Islet precursor cell (in vitro differentiated cells): ENCODE data around the gene ATF4.
"Not testable (repeated sequence)": the region's sequence is repeated elsewhere in the genome, so short reads cannot be mapped to it uniquely, and the experiment has no call there.

Experiments
- DNase-seq: peaks from one replicate; pipeline ENCODE4 v3.0.0-alpha.2; 2018

ATF4 gene

GRCh38 chr22:39512026-39512425 lies 8.3 kb upstream of the ATF4 start:
- no peak for DNase-seq

DNA sequence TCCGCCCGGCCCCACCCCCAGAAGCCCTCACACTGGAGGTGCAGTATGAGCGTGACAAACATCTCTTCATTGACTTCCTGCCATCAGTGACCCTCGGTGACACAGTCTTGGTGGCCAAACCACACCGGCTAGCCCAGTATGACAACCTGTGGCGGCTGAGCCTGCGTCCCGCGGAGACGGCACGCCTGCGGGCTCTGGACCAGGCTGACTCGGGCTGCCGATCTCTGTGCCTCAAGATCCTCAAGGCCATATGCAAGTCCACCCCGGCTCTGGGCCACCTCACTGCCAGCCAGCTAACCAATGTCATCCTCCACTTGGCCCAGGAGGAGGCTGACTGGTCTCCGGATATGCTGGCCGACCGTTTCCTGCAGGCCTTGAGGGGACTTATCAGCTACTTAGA lies 6.6 kb upstream of the ATF4 start:
- DNase-seq: no peak

DNA sequence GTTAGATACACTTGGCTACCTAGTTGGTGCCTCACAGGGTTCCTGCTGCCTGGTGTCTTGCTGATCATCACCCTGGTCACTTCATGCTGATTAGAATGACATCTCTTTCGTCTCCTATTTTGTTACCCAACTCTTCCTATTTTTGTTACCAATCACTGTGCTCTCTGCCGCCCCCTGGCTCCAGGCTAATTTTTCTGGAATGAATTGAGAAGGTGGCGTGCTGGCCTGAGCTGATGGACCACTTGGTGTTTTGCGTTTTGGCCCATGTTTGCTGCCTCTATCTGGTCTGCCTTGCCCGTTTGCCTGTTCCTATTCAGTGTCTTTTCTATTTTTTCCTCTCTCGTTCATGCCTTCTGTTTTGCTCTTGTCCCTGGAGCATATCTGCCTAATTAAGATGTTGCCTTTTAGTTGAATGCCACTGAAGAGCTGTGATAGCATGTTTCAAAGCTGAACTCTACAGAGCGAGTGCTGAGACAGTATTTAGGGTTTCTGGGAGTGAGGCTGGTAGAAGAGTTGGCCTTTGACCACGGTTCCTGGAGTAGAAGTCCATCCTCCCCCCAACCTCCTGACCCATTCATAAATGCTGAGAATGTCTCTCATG lies 5.9 kb upstream of the ATF4 start:
- no peak for DNase-seq

DNA sequence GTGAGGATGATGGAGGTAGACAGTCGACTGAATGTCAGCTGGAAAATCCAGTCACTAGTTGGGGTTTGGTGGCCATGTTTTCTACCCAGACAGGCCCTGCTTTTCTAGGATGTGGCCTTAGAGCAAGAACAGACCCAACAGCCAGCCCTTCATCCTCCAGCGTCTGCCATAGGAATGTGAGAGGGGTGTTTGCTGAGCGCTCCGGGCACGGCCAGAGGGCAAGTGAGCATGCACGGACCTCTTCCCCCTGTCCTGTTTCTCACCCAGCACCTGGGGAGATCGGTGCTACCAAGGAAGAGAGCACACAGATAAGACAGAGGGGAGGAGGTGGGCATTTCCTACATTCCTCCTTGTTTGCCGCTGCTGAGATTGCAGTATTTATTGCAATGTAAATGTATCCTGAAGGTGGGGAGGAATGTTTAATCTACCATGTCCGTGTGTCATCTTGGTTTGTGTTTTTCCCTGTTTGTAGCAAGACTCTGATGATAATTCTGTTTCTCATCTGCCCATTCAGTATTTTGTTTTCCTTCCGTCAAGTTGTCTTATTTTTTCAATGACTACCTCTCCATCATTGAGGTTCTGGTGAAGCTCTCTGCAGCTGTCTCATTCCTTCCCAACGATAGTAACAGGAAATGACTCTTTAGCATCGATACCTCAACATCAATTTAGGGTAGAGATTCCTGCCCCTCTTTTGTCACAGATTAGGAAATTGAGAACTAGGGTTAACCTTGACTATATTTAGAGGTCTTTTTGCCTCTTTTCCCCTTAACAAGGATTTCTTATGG lies 4.9 kb upstream of the ATF4 start:
- DNase-seq: no peak

- no peak for DNase-seq
Observed at GRCh38 chr22:39517470-39517869, 2.9 kb upstream of the ATF4 start.

DNA sequence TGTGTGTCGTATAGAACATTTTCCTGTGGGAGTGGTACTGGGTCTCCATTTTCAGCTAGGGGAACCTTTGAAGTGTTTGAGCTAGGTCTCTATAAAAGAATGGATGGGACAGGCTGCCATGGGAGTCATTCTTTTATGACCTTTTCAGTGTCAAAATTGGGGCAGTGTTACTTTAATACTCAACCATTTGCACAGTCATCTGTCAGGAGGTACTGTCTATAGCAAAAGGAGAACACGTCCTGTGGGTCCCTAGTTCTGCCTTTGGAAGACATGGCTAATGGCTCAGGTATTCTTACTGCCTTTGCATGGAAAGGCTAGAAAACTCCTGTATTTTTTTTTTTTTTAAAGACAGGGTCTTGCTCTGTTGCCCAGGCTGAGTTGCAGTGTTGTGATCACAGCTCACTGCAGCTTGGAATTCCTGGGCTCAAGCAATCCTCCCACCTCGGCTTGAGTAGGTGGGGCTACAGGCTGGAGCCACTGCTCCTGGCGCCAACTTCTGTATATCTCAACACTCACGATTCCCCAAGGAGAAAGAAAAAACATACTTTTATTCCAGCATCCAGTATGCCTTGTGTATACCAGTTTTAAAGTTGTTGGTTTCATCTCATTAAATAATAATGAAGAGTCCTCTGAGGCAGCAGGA lies 2.1 kb upstream of the ATF4 start:
- DNase-seq: no peak

GRCh38 chr22:39518996-39519680 lies 1.2 kb upstream of the ATF4 start:
- DNase-seq: peak; percentile 76

- peak; percentile 99 for DNase-seq
Observed at GRCh38 chr22:39519681-39520225, 609 bp upstream of the ATF4 start.

GRCh38 chr22:39521106-39521885 lies 934 bp downstream of the ATF4 start:
- not testable (repeated sequence) for DNase-seq

GRCh38 chr22:39522091-39522490 lies 1.7 kb downstream of the ATF4 start:
- not testable (repeated sequence) for DNase-seq

DNA sequence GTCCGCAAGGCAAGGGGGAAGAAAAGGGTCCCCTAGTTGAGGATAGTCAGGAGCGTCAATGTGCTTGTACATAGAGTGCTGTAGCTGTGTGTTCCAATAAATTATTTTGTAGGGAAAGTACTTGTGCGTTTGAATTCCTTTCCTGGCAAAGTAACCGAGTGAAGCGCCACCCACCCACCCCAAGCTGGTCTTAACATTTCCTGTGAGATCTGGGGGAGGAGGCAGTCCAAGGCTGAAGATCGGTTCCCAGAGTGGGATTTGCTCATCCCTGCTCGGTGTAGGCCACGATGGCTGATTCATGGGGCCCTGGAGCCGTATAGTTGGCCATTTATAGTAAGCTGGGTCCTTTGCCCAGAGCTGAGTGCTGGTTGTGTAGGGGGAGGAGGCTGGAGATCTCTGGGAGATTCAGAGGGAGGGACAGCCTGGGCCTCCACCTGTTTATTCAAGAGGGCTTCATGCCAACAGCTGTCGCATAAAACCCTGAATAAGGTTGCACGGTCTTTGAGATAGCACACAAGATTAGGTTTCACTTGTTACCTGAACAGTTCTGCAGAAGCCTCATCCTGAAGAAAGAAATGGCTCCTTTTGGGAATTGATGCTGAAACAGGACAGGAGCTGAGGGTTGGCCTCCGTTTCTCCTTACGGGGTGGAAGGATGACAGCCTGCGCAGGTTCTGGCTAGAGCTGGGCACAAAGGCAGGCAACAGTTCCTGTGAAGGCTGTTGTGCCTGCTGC lies 2.4 kb downstream of the ATF4 start:
- no peak for DNase-seq

DNA sequence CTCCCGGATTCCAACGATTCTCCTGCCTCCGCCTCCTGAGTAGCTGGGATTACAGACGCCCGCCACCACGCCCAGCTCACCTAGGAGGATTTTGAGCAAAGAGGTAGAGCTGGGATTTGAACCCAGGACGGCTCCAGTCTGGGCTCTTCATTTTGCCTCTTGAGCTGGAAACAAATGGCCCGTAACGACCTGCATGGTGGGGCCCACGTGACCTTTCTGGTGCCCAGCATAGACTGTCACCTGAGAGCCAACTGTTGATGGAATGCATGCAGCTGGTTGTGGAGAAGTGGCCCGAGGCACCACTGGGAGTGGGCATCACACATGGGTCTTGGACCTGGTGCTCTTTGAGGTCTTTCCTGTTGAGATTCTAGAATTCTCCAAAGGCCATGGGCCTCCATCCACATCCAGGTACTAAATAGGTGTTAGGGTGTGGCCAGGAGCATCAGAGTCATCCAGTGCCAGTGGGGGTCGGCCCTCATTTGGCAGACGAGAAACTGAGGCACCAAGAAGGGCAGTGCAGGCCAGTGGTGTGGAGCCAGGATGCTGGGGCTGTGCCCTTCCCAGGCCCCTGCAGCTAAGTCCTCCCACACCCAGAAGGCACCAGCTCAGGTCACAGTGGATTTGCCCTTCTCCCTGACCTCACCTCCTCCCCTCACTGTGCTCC lies 3.9 kb downstream of the ATF4 start:
- no peak for DNase-seq

DNA sequence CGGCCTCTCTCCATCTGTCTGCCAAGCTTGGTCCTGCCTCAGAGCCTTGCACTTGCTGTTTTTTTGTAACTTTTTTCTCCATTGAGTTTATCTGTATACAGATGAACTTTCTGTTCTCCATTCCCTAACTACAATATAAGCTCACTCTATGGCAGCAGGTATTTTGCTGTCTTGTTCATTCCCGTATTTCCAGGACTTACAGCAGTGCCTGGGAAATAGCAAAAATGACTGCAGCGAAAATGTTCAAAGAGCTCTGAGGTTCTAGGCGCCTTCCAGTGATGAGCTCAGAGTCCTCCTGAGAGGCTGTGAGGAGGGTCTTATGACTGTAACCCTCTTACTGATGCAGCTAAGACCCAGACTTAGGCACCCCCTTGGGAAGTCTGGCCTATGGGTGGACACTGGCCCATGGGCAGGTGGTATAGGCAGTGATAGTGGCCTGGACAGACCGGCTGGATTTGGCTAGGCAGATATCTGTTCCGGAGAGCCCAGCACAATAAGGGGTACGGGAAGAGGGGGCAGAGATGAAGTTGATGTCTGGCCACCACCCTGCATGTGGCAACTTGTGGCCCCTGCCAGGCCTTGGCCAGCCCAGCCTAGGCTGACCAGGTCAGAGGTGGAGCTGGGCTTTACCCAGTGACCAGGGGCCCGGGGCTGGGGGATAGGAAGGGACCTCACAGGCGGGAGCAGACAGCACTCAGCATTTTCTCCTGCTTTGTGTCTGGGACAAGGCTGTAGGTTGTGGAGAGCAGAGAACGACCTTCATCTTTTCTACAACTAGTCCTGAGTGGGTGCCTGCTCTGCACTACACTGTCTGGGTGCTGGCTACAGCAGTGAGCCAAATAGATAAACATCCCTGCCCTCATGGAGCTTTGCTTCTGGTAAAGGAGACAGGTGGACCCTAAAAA lies 4.6 kb downstream of the ATF4 start:
- DNase-seq: no peak

DNA sequence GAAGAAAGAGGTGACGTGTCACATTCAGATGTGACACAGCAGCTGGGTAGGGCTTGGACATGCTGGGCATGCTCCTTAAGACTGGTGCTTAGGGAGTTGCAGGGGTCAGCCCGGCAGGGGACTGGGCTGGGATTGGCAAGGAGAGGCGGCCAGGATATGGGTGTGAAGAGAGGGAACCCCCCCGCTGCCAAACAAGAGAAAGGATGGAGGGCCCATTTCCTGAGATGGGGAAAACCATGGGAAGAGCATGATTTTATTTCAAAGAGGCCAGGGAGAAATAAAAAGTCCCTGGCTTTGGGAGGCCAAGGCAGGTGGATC lies 5.3 kb downstream of the ATF4 start:
- no peak for DNase-seq

GRCh38 chr22:39526736-39527171 lies 6.4 kb downstream of the ATF4 start:
- DNase-seq: no peak

DNA sequence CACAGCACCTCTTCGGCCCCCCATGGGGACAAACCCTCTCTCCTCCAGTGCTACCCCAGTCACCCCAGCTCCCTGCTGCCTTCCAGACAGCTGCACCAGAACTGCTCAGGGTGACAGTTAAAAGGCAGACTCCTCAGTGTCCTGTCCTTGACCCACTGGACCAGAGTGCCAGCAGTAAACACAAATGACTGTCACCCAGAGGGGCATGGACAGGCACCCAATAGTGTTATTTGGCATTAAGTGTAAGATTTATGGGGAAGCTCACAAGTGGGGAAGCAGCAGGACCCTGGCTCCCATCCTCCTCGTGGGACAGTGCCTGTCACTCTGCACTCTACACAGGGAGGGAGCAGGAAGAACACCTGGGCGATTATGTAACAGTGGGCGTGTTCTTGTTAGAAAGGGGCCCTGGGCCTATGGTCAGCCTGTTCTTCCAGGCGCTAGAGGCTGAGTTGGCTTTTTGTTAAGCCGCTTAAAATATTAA lies 7.2 kb downstream of the ATF4 start:
- DNase-seq: no peak

DNA sequence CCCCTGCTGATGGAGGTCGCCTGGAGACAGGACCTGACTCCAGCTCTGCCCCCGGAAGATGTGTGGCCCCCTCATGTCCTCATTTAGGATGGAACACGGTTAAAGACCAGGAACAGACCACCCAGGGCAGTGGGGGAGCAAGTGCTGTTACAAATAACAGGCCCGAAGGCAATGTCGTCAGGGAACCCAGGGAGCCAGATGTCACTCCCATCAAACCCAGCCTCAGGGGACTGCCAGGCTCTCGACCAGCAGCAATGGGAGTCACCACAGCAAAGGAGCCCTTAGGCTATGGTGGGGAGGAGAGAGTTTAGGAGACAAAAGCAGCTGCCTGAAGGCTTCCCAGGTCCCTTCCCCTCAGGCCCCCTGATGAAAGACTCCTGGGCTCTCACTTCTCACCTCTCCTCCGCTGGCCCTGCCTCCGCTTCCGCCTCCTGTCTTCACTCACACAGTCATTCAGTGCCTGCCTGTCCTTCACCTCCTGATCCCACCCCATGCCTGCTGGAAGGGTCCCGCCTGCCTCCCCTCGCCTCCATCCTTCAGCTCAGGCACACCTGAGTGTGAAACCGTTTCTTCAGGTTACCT lies 7.8 kb downstream of the ATF4 start:
- peak; percentile 84 for DNase-seq

GRCh38 chr22:39528681-39529486 lies 8.5 kb downstream of the ATF4 start:
- peak; percentile 97 for DNase-seq

- no peak for DNase-seq
Observed at GRCh38 chr22:39529487-39529851, 9.1 kb downstream of the ATF4 start.
